CD4-positive, alpha-beta T cell treated with Interleukin-17A for 1 hour (primary cell): Measurements from ENCODE around the gene CFAP69.
"Not testable (repeated sequence)": the region's sequence is repeated elsewhere in the genome, so short reads cannot be mapped to it uniquely, and the experiment has no call there.

Source experiments
- DNase-seq: peaks from one replicate; pipeline ENCODE4 v3.0.0-alpha.2; 2020

CFAP69 gene

GRCh38 chr7:90347759-90348158, 102.8 kb downstream of the CFAP69 start:
- DNase-seq, result peak; percentile 3

DNA sequence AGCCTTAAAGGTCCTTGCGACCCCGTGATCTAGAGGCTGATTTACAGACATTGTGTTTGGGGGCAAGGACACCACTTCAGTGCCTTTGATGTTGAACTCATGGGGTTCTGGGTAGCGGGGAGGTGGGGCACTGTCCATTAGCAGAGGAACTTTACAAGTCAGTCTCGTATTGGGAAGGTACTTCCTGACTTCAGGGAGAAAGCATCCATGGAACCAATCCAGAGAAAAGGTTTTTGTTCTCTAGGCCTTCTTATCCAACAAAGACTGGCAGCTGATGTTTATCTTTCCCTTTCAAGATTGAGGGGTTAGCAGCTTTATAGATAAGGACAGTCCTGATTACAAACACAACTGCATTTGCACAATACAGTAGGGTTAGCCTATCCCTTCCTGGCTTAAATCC, 104.3 kb downstream of the CFAP69 start:
- no peak for DNase-seq

DNA sequence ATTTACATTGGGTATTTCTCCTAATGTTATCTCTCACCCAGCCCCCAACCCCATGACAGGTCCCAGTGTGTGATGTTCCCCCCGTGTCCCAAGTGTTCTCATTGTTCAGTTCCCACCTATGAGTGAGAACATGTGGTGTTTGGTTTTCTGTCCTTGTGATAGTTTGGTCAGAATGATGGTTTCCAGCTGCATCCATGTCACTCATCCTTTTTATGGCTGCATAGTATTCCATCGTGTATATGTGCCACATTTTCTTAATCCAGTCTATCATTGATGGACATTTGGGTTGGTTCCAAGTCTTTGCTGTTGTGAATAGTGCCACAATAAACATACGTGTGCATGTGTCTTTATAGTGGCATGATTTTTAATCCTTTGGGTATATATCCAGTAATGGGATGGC, 105.1 kb downstream of the CFAP69 start:
- not testable (repeated sequence) for DNase-seq

GRCh38 chr7:90351987-90352386, 107.0 kb downstream of the CFAP69 start:
- DNase-seq, result no peak
